K562 (cell line): ENCODE data around the gene GOLGA8H. TPM values are rescaled to one million over a fixed set of nuclear protein-coding genes. Genes with fewer than 3 reads are reported as not detected.
"Not testable (repeated sequence)": the region's sequence is repeated elsewhere in the genome, so short reads cannot be mapped to it uniquely, and the experiment has no call there.

ENCODE experiments used
- ATAC-seq: fragments of 200-7000 bp; cut with Tn5 transposase; 3 replicates; pipeline ENCODE4 v1.9.1; 2020; ENCODE audit warnings: moderate library complexity
- BruUV-seq: library from RNA; stranded (reverse); fragments of 400-500 nt; replicated peaks from 2 replicates; lab custom pipeline; 2021; lab: Mats Ljungman, UMichigan
- CTCF ChIA-PET: fragments of 300-600 bp; formaldehyde crosslinking; extraction: SDS; loops from one replicate; lab custom pipeline; 2021; ENCODE audit warnings: low intra/inter-chr PET ratio; lab: Yijun Ruan, JAX
- POLR2A ChIA-PET: fragments of 300-600, 350-650 bp; sonication (Branson Sonifier 250); formaldehyde crosslinking; extraction: SDS; loops from one replicate; lab custom pipeline; 2021; ENCODE audit warnings: antibody characterized with exemption, inconsistent platforms; lab: Yijun Ruan, JAX
- DNase-seq, 4 experiments: peaks; one replicate each; pipeline versions ENCODE4 v3.0.0 to v3.0.0-alpha.2; 2011 to 2018; ENCODE audit warnings: low spot score in 3 of 4, mixed read lengths in 3 of 4; ENCODE audit errors: extremely low read depth in 1 of 4
- FAIRE-seq: peaks from 2 replicates; lab custom pipeline; 2011; peaks lifted over from hg19 to GRCh38; lab: Jason Lieb, UNC
- H2AFZ ChIP-seq: 2 replicates; pipeline ENCODE4 v1.6.0; 2011; ENCODE audit warnings: low read depth, low read length, control low read depth, inconsistent platforms
- H3K27ac ChIP-seq: fragments of 200-600 bp; 3 replicates; pipeline ENCODE4 v1.8.0; 2011; ENCODE audit warnings: low read depth, mild to moderate bottlenecking, control low read depth, inconsistent platforms, low read length, moderate library complexity, mixed read lengths; ENCODE audit errors: extremely low read depth
- H3K27me3 ChIP-seq, 2 experiments: fragments of 300-600 bp in 1 of 2; 2 replicates in 1 of 2; 3 replicates in 1 of 2; pipeline versions ENCODE4 v1.6.0 to v1.8.0; 2011; ENCODE audit warnings: inconsistent platforms in 2 of 2, low read length in 2 of 2, mild to moderate bottlenecking in 1 of 2, mixed read lengths in 1 of 2, moderate library complexity in 1 of 2; ENCODE audit not compliant: control insufficient read depth in 2 of 2, insufficient read depth in 2 of 2
- H3K36me3 ChIP-seq: fragments of 300-600 bp; 3 replicates; pipeline ENCODE4 v1.8.0; 2011; ENCODE audit warnings: mild to moderate bottlenecking, low read length, inconsistent platforms; ENCODE audit not compliant: control insufficient read depth, insufficient read depth
- H3K4me1 ChIP-seq, 2 experiments: fragments of 200-600 bp in 1 of 2; replicated peaks in 1 of 2; 2 replicates in 1 of 2; 3 replicates in 1 of 2; pipeline versions ENCODE4 v1.5.1 to v1.8.0; 2011; ENCODE audit warnings: inconsistent platforms in 2 of 2, low read length in 2 of 2, mild to moderate bottlenecking in 1 of 2, mixed read lengths in 1 of 2, moderate library complexity in 1 of 2; ENCODE audit not compliant: control insufficient read depth in 2 of 2, insufficient read depth in 2 of 2
- H3K4me2 ChIP-seq: 2 replicates; pipeline ENCODE4 v1.6.1; 2011; ENCODE audit warnings: low read length, control low read depth, inconsistent platforms, mixed read lengths; ENCODE audit not compliant: insufficient read depth
- H3K4me3 ChIP-seq: fragments of 200-600 bp; sonication (generic), shearing (Covaris generic); 2 replicates; pipeline ENCODE4 v1.5.1; 2016; ENCODE audit warnings: control low read depth, inconsistent platforms
- H3K79me2 ChIP-seq: fragments of 200-600 bp; 3 replicates; pipeline ENCODE4 v1.8.0; 2011; ENCODE audit warnings: low read length, inconsistent platforms; ENCODE audit not compliant: control insufficient read depth, insufficient read depth
- H3K9ac ChIP-seq, 2 experiments: 2 replicates each; pipeline versions ENCODE4 v1.6.0 to v1.6.1; 2011; ENCODE audit warnings: low read depth in 2 of 2, low read length in 2 of 2, control low read depth in 1 of 2, inconsistent platforms in 1 of 2, mild to moderate bottlenecking in 1 of 2, mixed read lengths in 1 of 2; ENCODE audit not compliant: insufficient read depth in 1 of 2
- H3K9me1 ChIP-seq: one replicate; pipeline ENCODE4 v1.6.0; 2011; ENCODE audit warnings: inconsistent platforms, mild to moderate bottlenecking, low read length, moderate library complexity; ENCODE audit not compliant: control insufficient read depth, insufficient read depth
- H3K9me3 ChIP-seq: replicated peaks from 2 replicates; pipeline ENCODE4 v1.5.1; 2011; ENCODE audit warnings: low read depth, low read length, inconsistent platforms; ENCODE audit not compliant: control insufficient read depth, insufficient read depth
- H4K20me1 ChIP-seq: replicated peaks from 2 replicates; pipeline ENCODE4 v1.6.1; 2011; ENCODE audit warnings: low read length, inconsistent platforms, mixed read lengths; ENCODE audit not compliant: control insufficient read depth, insufficient read depth
- BRCA1 ChIP-seq, 2 experiments: fragments of 450-650 bp in 1 of 2; sonication (generic) in 1 of 2; formaldehyde crosslinking in 1 of 2; IDR thresholded peaks; 2 replicates each; pipeline versions ENCODE4 v1.5.0 to v1.6.1; 2017 to 2020; ENCODE audit warnings: mild to moderate bottlenecking in 1 of 2, missing genetic modification reagents in 1 of 2
- C11orf30 ChIP-seq: fragments of 450-650 bp; IDR thresholded peaks from 2 replicates; pipeline ENCODE4 v1.6.1; 2016; ENCODE audit warnings: low read depth, mild to moderate bottlenecking
- CLOCK ChIP-seq: fragments of 250-450 bp; sonication (Bioruptor Pico); IDR thresholded peaks from 2 replicates; pipeline ENCODE4 v1.4.0; 2020; ENCODE audit warnings: mild to moderate bottlenecking, moderate library complexity, borderline replicate concordance
- MAFG ChIP-seq: fragments of 450-650 bp; conservative IDR thresholded peaks from 2 replicates; pipeline ENCODE4 v1.6.1; 2016; ENCODE audit warnings: missing genetic modification characterization, missing compliant biosample characterization
- POLR2A ChIP-seq: fragments of 450-650 bp; conservative IDR thresholded peaks from 2 replicates; pipeline ENCODE4 v1.6.1; 2016
- SNIP1 ChIP-seq: fragments of 450-650 bp; IDR thresholded peaks from 2 replicates; pipeline ENCODE4 v1.7.1; 2017; ENCODE audit warnings: low read depth, mild to moderate bottlenecking
- TSC22D4 ChIP-seq: fragments of 450-650 bp; IDR thresholded peaks from 2 replicates; pipeline ENCODE4 v1.6.1; 2016; ENCODE audit warnings: missing genetic modification characterization, missing biosample characterization, control low read depth
- XRCC3 ChIP-seq: fragments of 450-650 bp; IDR thresholded peaks from 2 replicates; pipeline ENCODE4 v1.6.1; 2017; ENCODE audit warnings: mild to moderate bottlenecking, moderate library complexity
- ZNF316 ChIP-seq: fragments of 450-650 bp; IDR thresholded peaks from 2 replicates; pipeline ENCODE4 v1.6.1; 2016
- WGBS: fragments of 100-300 bp; shearing (Covaris generic); methylation state at CpG from one replicate; pipeline ENCODE4 v1.1.6; 2016; ENCODE audit warnings: low coverage, mixed read lengths; ENCODE audit not compliant: insufficient coverage; ENCODE audit errors: missing lambda C conversion rate; 5-methylcytosine and 5-hydroxymethylcytosine counted together
- in situ Hi-C: fragments of 300-500 bp; cut with MboI; formaldehyde crosslinking; loops from 4 replicates; pipeline ENCODE4 v1.15.0; 2018; ENCODE audit warnings: inconsistent platforms, mixed read lengths
- intact Hi-C: fragments of 100-400 bp; cut with micrococcal nuclease; formaldehyde crosslinking; loops from 2 replicates; pipeline ENCODE4 v1.14.2; 2022
- polyA plus RNA-seq, 8 experiments: library from polyadenylated mRNA; depleted of rRNA in 4 of 8; stranded (reverse) in 5 of 8; unstranded in 3 of 8; fragments of >200 nt; fragmentation: Nextera tagmentation in 2 of 8; fragmentation: Illumina TruSeq in 1 of 8; extraction: Ambion mirVana in 2 of 8; extraction: Trizol in 1 of 8; gene quantifications; 2 replicates each; pipeline versions ENCODE4 v1.2.1 to v1.2.3, GENCODE V29; 2011 to 2014; ENCODE audit warnings: inconsistent platforms in 1 of 8, missing spikeins in 1 of 8
- total RNA-seq, 7 experiments: library from RNA; depleted of rRNA in 6 of 7; stranded (reverse); fragments of >200 nt in 6 of 7; fragmentation: Illumina TruSeq in 2 of 7; extraction: Trizol in 2 of 7; gene quantifications; 2 replicates each; pipeline versions ENCODE4 v1.2.1 to v1.2.3, GENCODE V29; 2011 to 2021; ENCODE audit warnings: low replicate concordance in 1 of 7
- TF ChIP-seq, protein P1 (sequence below): sonication (generic); IDR thresholded peaks from 2 replicates; pipeline ENCODE4 v1.6.1; 2016

Gene GOLGA8H
- total and polyA plus RNA-seq, 9 of the 15 experiments (the other 6 are each of a cell fraction or from before 2014, with no cell fraction given), result 0.04 TPM; not detected in 8

GRCh38 chr15:30626632-30627031 lies 22.8 kb downstream of the GOLGA8H start:
- BruUV-seq, H3K27me3 ChIP-seq, FAIRE-seq, H4K20me1 ChIP-seq, H3K9me3 ChIP-seq, H3K9me1 ChIP-seq, intact Hi-C loops, H3K4me1 ChIP-seq, in situ Hi-C loops, CTCF ChIA-PET: not testable (repeated sequence)
- H3K27ac ChIP-seq, result peak overlapping the region; percentile 96
- peaks cover 46% of the 10 kb centered on the region for H3K79me2 ChIP-seq
- peak overlapping the region; percentile 86 to 95 for H3K9ac ChIP-seq
- peak overlapping the region; percentile 85; the same call in 1 of the 2 replicates for H3K4me2 ChIP-seq
- peak; percentile 51 for ATAC-seq
- H3K36me3 ChIP-seq, result peaks cover 10% of the 10 kb centered on the region; the same call in 2 of the 3 replicates
- DNase-seq, result peak in 1 of 4 experiments; percentile 30
- POLR2A ChIA-PET, result interaction anchor here (0.6 kb wide), 1 partner anchor 578 kb away, joined by 3 read pairs; no protein-coding TSS in a partner anchor
- 1% methylated on average over 7 of the region's 20 CpGs for WGBS
- H2AFZ ChIP-seq, result peak overlapping the region; percentile 31; the same call in 1 of the 2 replicates
- H3K4me3 ChIP-seq, result peak overlapping the region; percentile 69

DNA sequence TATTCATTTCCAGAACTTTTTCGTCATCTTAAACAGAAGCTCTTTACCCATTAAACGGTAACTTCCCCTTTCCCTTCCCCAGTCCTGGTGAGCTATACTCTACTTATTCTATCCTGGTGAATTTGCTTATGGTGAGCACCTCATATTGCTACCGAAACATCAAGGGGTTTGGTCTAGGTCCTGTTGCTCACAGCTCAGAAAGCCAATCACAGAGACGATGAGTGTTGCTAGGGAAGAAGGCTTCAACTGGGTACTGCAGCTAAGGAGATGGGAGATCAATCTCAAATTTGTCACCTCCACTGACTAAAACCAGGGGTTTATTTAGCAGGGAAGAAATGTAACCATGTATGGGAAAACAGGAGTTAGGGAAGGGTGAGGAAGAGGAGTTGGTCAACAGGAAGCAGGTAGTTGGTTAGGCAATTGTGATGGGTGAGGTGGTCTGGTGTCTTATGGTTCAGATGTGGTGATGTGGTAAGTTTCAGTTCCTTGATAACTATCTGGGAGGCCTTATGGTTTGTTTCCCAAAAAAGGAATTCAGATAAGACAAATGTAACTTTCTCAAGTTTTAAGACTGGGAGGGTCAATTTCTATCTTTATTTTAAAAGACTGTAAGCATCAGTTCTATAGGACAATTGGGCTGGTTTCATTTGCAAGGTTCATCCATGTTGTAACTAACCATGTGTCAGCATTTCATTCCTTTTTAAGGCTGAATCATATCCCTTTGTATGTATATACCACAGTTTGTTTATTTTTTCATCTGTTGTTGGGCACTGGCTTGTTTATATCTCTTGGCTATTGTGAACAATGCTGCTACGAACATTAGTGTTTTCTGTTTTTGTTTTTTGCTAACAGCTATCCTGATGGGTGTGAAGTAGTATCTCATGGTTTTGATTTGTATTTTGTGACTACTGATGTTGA lies 46.4 kb downstream of the GOLGA8H start:
- ATAC-seq, result no peak
- in situ Hi-C loops, result no loop called here

More for the DNA sequence above, 46.4 kb downstream of the GOLGA8H start:
- CTCF ChIA-PET, result no interaction called here
- H4K20me1 ChIP-seq, result no peaks in the 10 kb centered on the region
- H3K36me3 ChIP-seq, result peaks cover 63% of the 10 kb centered on the region; the same call in 2 of the 3 replicates
- POLR2A ChIA-PET, result no interaction called here
- H3K27me3 ChIP-seq, result no peaks in the 10 kb centered on the region
- no peaks in the 10 kb centered on the region for H3K9me1 ChIP-seq
- H2AFZ ChIP-seq, result no peak overlapping the region
- H3K9ac ChIP-seq, result no peak overlapping the region
- H3K4me3 ChIP-seq, result no peak overlapping the region
- TSS peak; percentile 3 for BruUV-seq
- peaks cover 11% of the 10 kb centered on the region; the same call in 2 of the 3 replicates for H3K79me2 ChIP-seq
- no peaks in the 10 kb centered on the region; a peak in 1 of 5 replicates for H3K4me1 ChIP-seq
- H3K9me3 ChIP-seq, result no peaks in the 10 kb centered on the region
- TF ChIP-seq C11orf30 (0 out of 2 replicates have a peak, but pooled peaks have one; percentile 18), SNIP1 (no peak), POLR2A (0 out of 2 replicates have a peak, but pooled peaks have one; percentile 31), MAFG (tag) (0 out of 2 replicates have a peak, but pooled peaks have one; percentile 27), BRCA1 (IDR thresholded peaks at IDR 0.05) (no peak), BRCA1 (CRISPR knock-in tag; IDR thresholded peaks at IDR 0.05) (no peak), TSC22D4 (tag) (no peak), XRCC3 (no peak), ZNF316 (peak; percentile 45; the same call in 1 of the 2 replicates), CLOCK (CRISPR knock-in tag) (no peak)
- TF ChIP-seq, protein P1, sequence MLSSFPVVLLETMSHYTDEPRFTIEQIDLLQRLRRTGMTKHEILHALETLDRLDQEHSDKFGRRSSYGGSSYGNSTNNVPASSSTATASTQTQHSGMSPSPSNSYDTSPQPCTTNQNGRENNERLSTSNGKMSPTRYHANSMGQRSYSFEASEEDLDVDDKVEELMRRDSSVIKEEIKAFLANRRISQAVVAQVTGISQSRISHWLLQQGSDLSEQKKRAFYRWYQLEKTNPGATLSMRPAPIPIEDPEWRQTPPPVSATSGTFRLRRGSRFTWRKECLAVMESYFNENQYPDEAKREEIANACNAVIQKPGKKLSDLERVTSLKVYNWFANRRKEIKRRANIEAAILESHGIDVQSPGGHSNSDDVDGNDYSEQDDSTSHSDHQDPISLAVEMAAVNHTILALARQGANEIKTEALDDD, result 0 out of 2 replicates have a peak, but pooled peaks have one; percentile 16
- H3K4me2 ChIP-seq, result no peak overlapping the region
- DNase-seq, result no peak
- no peak for FAIRE-seq
- H3K27ac ChIP-seq, result no peak overlapping the region
- WGBS, result 88% methylated on average over 5 of the region's 5 CpGs
- intact Hi-C loops, result no loop called here
